ENCODE measurements around the gene SHF. TPM values are rescaled to one million over a fixed set of nuclear protein-coding genes. Genes with fewer than 3 reads are reported as not detected.
A peak's percentile ranks its signal among the peaks of the same experiment; 100 is the strongest.

SHF gene
- total RNA-seq, 1 donor from 2014 or later = 4.6 TPM

- no peak overlapping the region for H3K4me3 Mint-ChIP-seq (ENCODE audit: unreplicated experiment)
- no peaks in the 10 kb centered on the region for H4K20me1 ChIP-seq (ENCODE audit: insufficient read depth, low read length)
- H3K9ac ChIP-seq (ENCODE audit: low read length) = no peak overlapping the region
- peaks cover 30% of the 10 kb centered on the region for H3K27me3 ChIP-seq (ENCODE audit: insufficient read depth, low read length)
- DNase-seq (ENCODE audit: low read depth) (no peak), FAIRE-seq (no peak)
- no peaks in the 10 kb centered on the region for H3K9me3 Mint-ChIP-seq (ENCODE audit: unreplicated experiment)
- no peaks in the 10 kb centered on the region for H3K9me3 ChIP-seq (ENCODE audit: insufficient read depth, low read depth, low read length)
- peaks cover 9% of the 10 kb centered on the region for H3K4me1 ChIP-seq (ENCODE audit: insufficient read depth, low read length)
- H3K4me1 Mint-ChIP-seq (ENCODE audit: low read depth, unreplicated experiment) = peaks cover 16% of the 10 kb centered on the region
- no peak overlapping the region for H3K4me3 ChIP-seq (ENCODE audit: insufficient read depth, low read depth, low read length)
- no peak overlapping the region for H3K27ac Mint-ChIP-seq (ENCODE audit: unreplicated experiment)
- TF ChIP-seq EZH2 (IDR thresholded peaks at IDR 0.05; ENCODE audit: insufficient read depth, low read length) (no peak), CTCF (IDR thresholded peaks at IDR 0.05; ENCODE audit: insufficient read depth, low read depth, low read length) (no peak)
- no peak overlapping the region for H3K27ac ChIP-seq (ENCODE audit: low read depth, low read length)
- H3K36me3 Mint-ChIP-seq (ENCODE audit: low read depth, unreplicated experiment) = no peaks in the 10 kb centered on the region
- H3K79me2 ChIP-seq (ENCODE audit: insufficient read depth, low read length) = no peaks in the 10 kb centered on the region
- H3K4me2 ChIP-seq (ENCODE audit: low read length) = no peak overlapping the region
- H3K27me3 Mint-ChIP-seq (ENCODE audit: low read depth, unreplicated experiment) = peaks cover 41% of the 10 kb centered on the region
- H2AFZ ChIP-seq (ENCODE audit: low read depth, low read length) = no peak overlapping the region
- no peaks in the 10 kb centered on the region for H3K36me3 ChIP-seq (ENCODE audit: insufficient read depth, low read length)
Measured at GRCh38 chr15:45120081-45120972, 67.4 kb downstream of the SHF start.

GRCh38 chr15:45118996-45119395 lies 68.8 kb downstream of the SHF start:
- Mint-ChIP-seq H3K4me1 (ENCODE audit: low read depth, unreplicated experiment) (peaks cover 16% of the 10 kb centered on the region), H3K27ac (ENCODE audit: unreplicated experiment) (no peak overlapping the region), H3K36me3 (ENCODE audit: low read depth, unreplicated experiment) (no peaks in the 10 kb centered on the region), H3K4me3 (ENCODE audit: unreplicated experiment) (no peak overlapping the region), H3K9me3 (ENCODE audit: unreplicated experiment) (no peaks in the 10 kb centered on the region), H3K27me3 (ENCODE audit: low read depth, unreplicated experiment) (peaks cover 45% of the 10 kb centered on the region)
- no peak overlapping the region for H3K4me3 ChIP-seq (ENCODE audit: insufficient read depth, low read depth, low read length)
- no peak overlapping the region for H3K9ac ChIP-seq (ENCODE audit: low read length)
- no peak overlapping the region for H2AFZ ChIP-seq (ENCODE audit: low read depth, low read length)
- peaks cover 9% of the 10 kb centered on the region for H3K4me1 ChIP-seq (ENCODE audit: insufficient read depth, low read length)
- H3K9me3 ChIP-seq (ENCODE audit: insufficient read depth, low read depth, low read length) = no peaks in the 10 kb centered on the region
- DNase-seq (ENCODE audit: low read depth) = no peak
- H3K36me3 ChIP-seq (ENCODE audit: insufficient read depth, low read length) = no peaks in the 10 kb centered on the region
- TF ChIP-seq CTCF (IDR thresholded peaks at IDR 0.05; ENCODE audit: insufficient read depth, low read depth, low read length) = no peak
- no peak for TF ChIP-seq EZH2 (IDR thresholded peaks at IDR 0.05; ENCODE audit: insufficient read depth, low read length)
- H4K20me1 ChIP-seq (ENCODE audit: insufficient read depth, low read length) = no peaks in the 10 kb centered on the region
- H3K27me3 ChIP-seq (ENCODE audit: insufficient read depth, low read length) = peaks cover 39% of the 10 kb centered on the region
- no peak for FAIRE-seq
- H3K79me2 ChIP-seq (ENCODE audit: insufficient read depth, low read length) = no peaks in the 10 kb centered on the region
- H3K27ac ChIP-seq (ENCODE audit: low read depth, low read length) = no peak overlapping the region
- no peak overlapping the region for H3K4me2 ChIP-seq (ENCODE audit: low read length)

- no peaks in the 10 kb centered on the region for H3K9me3 ChIP-seq (ENCODE audit: insufficient read depth, low read depth, low read length)
- peaks cover 9% of the 10 kb centered on the region for H3K4me1 ChIP-seq (ENCODE audit: insufficient read depth, low read length)
- peaks cover 15% of the 10 kb centered on the region for H3K4me1 Mint-ChIP-seq (ENCODE audit: low read depth, unreplicated experiment)
- H4K20me1 ChIP-seq (ENCODE audit: insufficient read depth, low read length) = no peaks in the 10 kb centered on the region
- peaks cover 47% of the 10 kb centered on the region for H3K27me3 ChIP-seq (ENCODE audit: insufficient read depth, low read length)
- FAIRE-seq (no peak), DNase-seq (ENCODE audit: low read depth) (peak; percentile 74)
- no peak overlapping the region for H3K4me3 ChIP-seq (ENCODE audit: insufficient read depth, low read depth, low read length)
- H3K4me3 Mint-ChIP-seq (ENCODE audit: unreplicated experiment) = peak overlapping the region; percentile 54
- no peaks in the 10 kb centered on the region for H3K36me3 ChIP-seq (ENCODE audit: insufficient read depth, low read length)
- H3K9ac ChIP-seq (ENCODE audit: low read length) = no peak overlapping the region
- no peaks in the 10 kb centered on the region for H3K36me3 Mint-ChIP-seq (ENCODE audit: low read depth, unreplicated experiment)
- TF ChIP-seq CTCF (IDR thresholded peaks at IDR 0.05; ENCODE audit: insufficient read depth, low read depth, low read length) (peak; percentile 100), EZH2 (IDR thresholded peaks at IDR 0.05; ENCODE audit: insufficient read depth, low read length) (no peak)
- H3K79me2 ChIP-seq (ENCODE audit: insufficient read depth, low read length) = no peaks in the 10 kb centered on the region
- H3K27ac Mint-ChIP-seq (ENCODE audit: unreplicated experiment) = no peak overlapping the region
- no peak overlapping the region for H3K27ac ChIP-seq (ENCODE audit: low read depth, low read length)
- H2AFZ ChIP-seq (ENCODE audit: low read depth, low read length) = peak overlapping the region; percentile 48
- H3K4me2 ChIP-seq (ENCODE audit: low read length) = peak overlapping the region; percentile 68
- H3K9me3 Mint-ChIP-seq (ENCODE audit: unreplicated experiment) = no peaks in the 10 kb centered on the region
- H3K27me3 Mint-ChIP-seq (ENCODE audit: low read depth, unreplicated experiment) = peaks cover 54% of the 10 kb centered on the region
Measured at GRCh38 chr15:45118131-45118588, 69.6 kb downstream of the SHF start.
